ENCODE data around the gene PMPCA. TPM values are rescaled to one million over a fixed set of nuclear protein-coding genes. Genes with fewer than 3 reads are reported as not detected.

The PMPCA gene
- total RNA-seq, 1 donor from 2014 or later = 71.8 TPM

DNA sequence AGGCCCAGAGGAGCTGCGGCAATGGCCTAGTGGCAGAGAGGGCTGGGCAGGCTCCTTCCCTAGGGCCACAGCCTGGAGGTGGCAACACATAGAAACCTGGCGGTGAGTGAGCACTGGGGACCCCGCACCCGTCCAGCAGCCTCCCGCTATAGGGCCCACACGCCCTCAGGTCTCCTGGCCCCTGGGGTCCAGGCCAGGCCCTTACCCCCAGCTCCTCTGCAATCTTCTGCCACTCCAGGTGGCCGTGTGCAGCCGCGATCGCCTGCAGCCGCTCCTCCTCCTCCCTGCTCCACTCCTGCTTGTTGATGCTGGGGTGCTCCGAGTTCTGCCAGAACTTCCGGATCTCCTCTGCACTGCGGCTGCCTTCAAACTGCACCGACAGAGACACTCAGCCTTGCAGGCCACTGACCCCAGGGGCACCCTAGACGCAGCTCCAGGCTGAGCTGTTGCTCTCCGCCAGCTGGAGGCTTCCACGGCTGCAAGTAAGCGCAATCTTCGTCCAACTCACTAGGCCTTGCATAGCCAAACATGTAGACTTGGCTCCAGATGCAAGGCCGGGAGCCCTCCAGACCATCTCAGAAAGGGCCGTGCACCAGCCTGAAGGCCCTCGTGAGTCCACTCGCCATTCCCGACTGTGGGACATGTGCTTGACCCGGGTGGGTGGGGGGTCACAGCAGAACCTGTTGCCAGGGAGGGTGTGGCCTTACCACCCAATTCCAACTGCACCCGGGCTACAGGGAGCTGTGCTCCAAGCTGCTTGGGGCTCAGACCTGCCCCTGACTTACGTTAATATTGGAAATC lies 18.5 kb upstream of the PMPCA start:
- intact Hi-C loops (cut with DNase I) = no loop called here
- ATAC-seq (no peak), DNase-seq (ENCODE audit: missing footprints) (no peak)

DNA sequence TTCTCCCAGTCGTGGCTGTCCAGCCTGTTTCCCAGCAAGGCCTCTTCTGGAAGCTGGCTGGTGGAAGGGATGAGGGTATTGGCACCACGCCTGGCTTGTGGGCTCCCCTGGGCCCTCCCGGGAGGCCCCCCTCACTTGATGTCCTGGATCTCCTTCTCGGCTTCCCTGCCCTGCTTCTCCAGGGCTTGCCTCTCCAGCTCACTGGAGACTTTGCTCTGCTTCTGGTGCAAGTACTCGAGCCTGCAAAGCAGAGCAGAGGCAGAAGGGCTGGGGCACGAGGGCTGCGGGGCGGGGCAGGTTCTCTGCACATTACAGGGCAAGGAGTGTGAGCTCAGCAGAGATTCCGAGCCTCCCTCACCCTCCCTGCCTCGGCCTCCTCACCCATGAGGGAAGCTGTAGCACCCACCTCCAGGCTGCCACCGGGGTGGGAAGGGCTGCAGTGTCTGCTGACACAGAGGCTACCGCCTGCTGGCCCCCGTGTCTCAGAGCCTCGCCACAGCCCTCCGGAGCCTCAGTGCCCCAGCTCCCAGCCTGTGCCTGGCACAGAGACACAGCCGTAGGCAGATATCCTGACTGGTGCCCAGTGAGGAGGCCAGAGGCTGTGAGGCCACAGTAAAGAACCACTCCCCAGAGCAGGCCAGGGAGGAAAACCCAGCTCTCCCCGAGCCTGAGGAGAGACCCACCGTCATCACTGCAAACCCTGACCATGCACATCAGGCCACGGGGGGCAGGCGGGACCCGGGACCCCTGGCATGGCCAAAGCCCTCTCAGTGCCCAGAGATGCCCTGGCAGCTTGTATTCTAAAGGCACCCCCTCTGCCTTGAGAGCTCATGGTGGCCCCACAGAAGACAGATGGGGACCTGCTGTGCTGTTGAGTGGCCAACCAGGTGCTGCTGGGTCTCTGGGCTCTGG lies 17.7 kb upstream of the PMPCA start:
- intact Hi-C loops (cut with DNase I) = no loop called here
- ATAC-seq (no peak), DNase-seq (ENCODE audit: missing footprints) (no peak)

DNA sequence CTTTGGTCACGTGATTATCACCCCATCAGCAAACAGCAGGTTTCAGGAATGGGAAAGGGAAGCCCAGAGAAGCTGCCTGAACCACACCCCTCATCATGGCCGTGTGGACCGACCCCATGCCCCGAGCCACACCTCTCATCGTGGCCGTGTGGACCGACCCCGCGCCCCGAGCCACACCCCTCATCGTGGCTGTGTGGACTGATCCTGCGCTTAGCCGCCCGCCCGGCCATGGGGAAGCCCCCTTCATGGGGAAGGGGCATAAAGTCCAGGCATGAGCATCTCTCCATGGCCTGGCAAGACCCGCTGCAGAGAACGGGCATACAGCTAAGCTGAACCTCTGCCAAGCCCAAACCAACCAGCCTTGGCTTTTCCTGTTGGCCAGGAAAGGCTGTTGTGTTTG lies 16.9 kb upstream of the PMPCA start:
- ATAC-seq (no peak), DNase-seq (ENCODE audit: missing footprints) (no peak)
- intact Hi-C loops (cut with DNase I) = no loop called here

DNA sequence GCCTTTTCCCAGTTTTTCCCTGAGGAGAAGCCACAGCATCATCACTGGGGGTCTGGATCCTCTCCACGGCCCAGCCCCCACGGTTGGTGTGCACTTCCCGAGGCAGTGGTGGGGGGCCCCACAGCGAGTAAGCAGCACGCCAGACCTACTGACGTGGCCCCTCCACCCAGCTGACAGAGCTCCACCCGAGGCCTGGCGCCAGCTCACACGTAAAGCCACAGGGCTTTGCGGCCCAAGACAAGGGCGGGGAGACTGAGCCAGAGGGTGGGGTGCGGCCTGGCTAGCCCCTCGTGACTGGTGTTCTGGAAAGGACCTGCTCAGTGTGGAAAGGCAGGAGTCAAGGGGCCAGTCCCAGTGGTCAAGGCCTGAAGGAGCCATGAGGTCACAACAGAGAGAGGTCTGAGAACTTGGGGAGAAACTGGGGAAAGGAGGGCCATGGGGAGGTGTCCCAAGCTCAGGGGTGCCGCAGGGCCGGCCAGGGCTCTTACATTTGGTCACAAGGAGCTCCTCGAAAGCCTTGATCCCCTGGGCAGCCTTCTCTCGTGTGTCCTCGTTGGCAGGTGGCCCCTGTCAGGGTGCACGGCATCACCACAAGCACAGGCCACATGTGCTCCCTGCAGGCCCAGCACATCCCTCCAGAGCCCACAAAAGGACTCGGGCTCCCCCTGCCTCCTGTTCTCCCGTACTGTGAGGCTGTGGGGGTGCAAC lies 16.0 kb upstream of the PMPCA start:
- intact Hi-C loops (cut with DNase I) = no loop called here
- DNase-seq (ENCODE audit: missing footprints) (no peak), ATAC-seq (no peak)

DNA sequence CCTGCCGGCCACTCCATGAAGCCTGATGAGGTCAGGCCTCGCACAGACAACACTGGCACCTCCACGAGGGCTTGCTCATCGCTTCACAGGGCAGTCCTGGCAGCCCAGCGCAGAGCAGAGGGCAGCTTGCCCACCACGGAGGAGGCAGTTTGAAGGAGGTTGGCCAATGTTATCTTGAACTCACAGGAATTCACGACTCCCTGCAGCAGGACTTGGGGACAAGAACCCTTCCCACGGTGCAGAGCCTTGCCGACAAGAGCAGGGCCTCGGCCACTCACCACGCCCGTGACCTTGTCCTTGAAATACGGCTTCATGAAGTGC lies 15.5 kb upstream of the PMPCA start:
- intact Hi-C loops (cut with DNase I) = no loop called here
- no peak for DNase-seq (ENCODE audit: missing footprints)

DNA sequence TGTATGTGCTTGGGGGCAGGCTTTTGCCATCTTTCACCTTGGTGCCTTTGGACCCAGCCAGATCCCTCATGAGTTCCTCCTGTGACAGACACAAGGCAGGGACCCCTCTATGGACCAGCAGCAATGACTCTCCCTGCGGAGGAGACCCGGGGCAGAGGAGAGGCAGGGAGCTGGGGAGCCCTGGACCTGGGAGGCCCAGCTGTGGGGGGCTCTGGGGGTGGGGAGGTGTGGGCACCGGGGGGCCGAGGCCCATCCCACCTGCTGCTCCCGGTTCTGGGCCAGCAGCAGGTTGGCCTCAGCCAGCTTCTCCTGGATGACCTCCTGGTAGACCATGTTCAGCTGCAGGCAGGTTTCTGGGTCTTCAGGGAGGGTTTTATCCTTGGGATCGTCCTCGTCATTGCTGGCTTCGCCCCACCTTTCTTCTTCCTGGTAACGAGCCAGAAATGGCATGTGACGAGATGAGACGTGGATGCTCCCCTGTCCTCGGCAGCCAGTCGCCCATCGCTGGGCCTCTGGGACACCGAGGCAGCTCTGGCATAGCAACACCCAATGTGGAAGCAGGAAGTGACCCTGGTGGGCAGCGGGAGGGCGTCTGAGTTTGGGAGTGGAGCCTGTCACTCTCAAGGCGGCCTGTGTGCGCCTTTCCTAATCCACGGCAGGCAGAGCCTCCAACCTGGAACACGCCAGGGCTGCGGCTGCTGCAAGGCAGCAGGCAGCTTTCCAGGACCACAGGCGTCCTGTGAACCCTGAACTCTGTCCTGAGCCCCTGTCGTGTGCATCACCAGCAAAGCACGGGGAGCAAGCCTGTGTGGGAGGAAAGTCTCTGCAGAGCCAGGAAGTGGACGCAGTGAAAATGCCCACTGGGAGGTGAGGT lies 14.9 kb upstream of the PMPCA start:
- DNase-seq (ENCODE audit: missing footprints) = no peak
- no peak for ATAC-seq
- intact Hi-C loops (cut with DNase I) = no loop called here

More for the DNA sequence above, 15.5 kb upstream of the PMPCA start:
- no peak for ATAC-seq

DNA sequence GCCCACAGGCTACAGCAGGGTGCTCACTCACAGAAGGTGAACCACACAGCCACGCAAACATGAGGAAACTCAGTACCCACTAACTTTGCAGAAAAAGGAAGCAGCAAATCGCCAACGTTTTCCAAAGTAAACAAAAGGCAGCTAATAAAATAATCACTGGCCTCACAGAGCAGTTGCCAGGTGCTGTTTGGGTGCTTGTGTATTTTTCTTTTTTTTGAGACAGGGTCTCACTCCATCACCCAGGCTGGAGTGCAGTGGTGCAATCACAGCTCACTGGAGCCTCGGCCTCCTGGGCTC lies 14.3 kb upstream of the PMPCA start:
- DNase-seq (ENCODE audit: missing footprints) (no peak), ATAC-seq (no peak)
- intact Hi-C loops (cut with DNase I) = no loop called here

DNA sequence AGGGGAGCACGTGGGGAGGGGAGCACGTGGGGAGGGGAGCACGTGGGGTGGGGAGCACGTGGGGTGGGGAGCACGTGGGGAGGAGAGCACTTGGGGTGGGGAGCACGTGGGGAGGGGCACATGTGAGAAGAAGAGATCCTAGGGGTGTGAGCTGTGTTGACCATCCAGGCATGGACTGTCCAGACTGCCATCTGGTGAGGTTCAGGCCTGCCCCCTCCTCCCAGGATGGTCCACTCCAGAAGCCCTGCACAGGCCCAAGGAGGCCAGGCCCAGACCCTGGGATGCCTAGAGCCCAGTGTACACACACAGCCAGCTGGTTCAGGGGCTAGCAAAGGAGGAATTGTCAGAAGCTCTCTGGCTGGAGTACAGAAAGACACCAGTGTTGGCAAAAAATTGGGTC lies 12.8 kb upstream of the PMPCA start:
- intact Hi-C loops (cut with DNase I) = no loop called here
- ATAC-seq = no peak
- DNase-seq (ENCODE audit: missing footprints) = no peak

DNA sequence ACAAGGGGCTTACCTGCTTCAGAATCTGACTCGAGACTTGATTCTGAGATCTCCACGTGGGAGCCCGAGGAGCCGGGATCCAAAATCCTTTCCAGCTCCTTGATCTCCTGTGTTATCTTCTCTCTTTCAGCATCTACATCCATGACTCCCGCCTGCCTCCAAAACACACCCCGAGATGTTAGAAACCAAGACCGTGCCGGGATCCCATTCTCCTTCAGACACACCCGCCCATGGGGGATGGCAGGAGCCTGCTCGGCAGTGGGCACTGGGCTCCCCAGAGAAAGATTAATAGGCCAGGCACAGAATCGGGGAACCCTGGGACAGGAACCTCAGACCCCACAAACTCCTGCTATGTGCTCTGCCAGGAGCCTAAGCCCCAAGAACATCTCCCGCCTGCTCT lies 12.2 kb upstream of the PMPCA start:
- intact Hi-C loops (cut with DNase I) = no loop called here
- no peak for ATAC-seq
- DNase-seq (ENCODE audit: missing footprints) = no peak

DNA sequence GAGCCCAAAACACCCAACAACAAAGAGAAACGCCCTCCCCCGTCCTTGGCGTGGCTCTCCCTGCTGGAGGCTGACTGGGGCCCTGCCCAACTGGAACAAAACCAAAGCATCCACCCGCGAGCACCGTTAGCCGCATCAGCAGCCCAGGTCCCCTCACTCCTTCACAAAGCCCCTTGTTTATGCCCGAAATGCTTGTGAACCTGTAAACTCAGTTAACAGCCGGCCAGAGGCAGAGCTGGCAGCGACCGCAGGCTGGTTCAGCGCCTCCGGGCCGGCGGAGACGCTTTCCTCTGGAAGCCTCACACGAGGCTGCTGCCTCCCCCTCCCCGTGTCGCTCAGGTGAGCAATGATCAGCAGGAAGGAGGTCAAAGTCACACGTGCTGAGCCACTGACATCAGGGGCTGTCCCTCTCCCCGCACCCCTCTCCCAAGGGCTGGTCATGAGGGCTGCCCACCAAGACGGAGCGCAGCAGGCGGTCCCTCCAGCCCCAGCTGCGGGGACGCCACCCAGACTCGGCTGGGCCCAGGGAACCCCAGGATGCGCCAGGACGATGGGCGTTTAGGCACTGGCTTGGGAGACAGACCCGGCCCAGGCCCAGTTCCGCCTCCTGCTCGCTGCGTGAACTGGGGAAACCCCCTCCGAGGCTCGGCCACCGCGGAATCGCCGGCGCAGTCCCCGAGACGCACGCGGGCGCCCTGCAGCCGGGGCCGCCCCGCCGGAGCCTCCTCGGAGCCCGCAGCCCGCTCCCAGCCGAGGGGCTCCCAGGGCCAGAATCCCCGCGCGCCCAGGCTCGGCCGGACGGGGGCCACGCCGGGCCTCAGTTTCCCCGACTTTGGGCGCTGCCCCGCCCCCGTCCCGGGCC lies 11.1 kb upstream of the PMPCA start:
- ATAC-seq (no peak), DNase-seq (ENCODE audit: missing footprints) (no peak)
- intact Hi-C loops (cut with DNase I) = loop anchor here (1.0 to 5.0 kb wide), 3 partner anchors 60 to 157 kb away; no protein-coding TSS in a partner anchor

DNA sequence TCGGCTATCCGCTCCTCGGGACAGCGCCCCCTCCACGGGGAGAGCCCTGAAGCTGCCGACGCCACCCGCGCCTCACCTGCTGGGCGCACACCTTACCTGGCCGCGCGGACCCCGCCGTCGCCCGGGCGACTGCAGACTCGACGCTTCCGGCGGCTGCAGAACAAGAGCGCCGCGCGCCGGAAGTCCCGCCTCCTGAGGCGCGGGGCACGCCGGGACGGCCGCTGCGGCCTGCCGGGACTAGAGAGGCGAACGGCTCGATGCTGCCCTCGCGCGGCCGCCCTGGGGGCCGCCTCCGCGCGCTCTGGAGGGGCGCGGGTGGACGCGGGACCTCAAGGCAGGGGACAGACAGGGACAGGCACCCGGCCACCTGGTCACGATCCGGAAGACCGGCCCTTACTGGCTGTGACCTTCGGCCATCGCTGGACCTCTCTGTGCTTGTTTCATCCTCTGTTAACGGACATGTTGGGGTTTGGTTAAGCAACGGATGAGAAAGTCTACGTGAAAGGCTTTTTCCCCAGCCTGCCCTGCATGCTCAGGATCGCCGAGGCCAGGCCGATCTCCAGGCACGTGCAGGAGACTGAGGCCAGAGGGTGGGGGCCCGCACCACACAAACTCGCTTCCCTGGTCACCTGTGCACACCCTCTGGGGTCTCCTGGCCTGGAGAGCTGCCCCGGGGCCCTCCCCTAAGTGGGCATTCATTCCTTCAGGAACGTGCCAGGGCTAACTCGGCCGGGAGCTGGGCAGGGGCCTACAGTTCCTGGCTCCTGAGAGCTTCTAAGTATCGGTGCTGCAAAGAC lies 10.2 kb upstream of the PMPCA start, which contains the start of gene SNAPC4:
SNAPC4 (minus strand) TSS at position 133 of the 797 bp plus-strand sequence. CDS start 1,742 bp downstream, outside the sequence.
- ATAC-seq (peak; percentile 91), DNase-seq (ENCODE audit: missing footprints) (peak; percentile 96)
- intact Hi-C loops (cut with DNase I) = loop anchor here (1.0 to 5.0 kb wide), 3 partner anchors 61 to 158 kb away; no protein-coding TSS in a partner anchor

DNA sequence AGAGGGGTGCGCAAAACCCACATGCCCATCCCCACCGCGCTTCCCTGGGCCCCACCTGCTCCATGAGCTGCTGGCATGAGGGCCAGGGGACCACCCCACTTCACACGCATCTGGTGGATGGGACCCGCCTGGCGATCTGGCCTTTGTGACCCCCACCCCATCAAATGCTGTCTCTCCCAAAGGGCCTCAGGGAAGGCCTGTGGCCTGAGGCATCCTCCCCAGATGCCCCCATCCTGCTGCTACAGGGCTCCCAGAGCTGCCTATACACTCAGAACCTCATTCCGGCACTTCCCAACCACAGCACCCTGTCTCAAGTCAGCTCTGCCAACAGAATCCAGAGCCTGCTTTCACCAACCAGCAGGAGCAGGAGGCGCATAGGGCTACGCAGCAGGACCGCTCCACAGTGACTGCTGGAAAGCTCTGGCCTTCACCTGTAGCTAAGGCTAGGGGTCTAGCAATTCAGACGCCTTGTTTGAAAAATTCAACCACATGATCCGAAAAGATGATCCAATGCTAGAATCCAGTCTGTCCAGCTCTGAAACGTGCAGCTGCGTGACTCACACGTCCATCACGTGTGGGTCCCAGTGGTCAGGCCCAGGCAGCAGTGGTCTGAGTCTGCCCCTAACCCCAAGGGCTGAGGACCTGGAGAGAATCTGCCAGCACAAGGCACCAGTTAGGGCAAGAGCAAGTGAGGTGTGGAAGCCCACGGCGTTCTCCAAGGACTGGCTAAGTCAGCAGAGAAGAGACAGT lies 9.1 kb upstream of the PMPCA start:
- ATAC-seq (no peak), DNase-seq (ENCODE audit: missing footprints) (no peak)
- intact Hi-C loops (cut with DNase I) = loop anchor here (5.0 kb wide), 1 partner anchor 159 kb away; no protein-coding TSS in a partner anchor

DNA sequence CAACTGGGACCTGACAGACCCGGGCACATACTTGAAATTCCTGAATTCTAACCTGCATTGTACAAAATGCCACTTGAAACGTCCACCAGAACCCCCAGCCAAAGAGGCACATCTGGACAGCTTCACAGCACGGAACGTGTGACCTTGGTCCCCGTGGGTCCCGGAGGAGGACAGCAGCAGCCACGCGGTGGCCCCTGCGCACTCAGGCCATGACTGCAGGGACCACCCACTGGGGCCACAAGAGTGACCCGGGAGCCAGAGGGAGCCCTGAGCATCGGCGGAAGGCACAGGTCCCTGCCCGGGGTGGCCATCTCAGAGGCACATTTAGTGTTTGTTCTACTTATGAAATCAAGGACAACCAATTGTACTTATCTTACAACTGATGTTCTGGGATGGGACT lies 8.4 kb upstream of the PMPCA start:
- ATAC-seq = no peak
- intact Hi-C loops (cut with DNase I) = loop anchor here (5.0 kb wide), 1 partner anchor 160 kb away; no protein-coding TSS in a partner anchor
- no peak for DNase-seq (ENCODE audit: missing footprints)

DNA sequence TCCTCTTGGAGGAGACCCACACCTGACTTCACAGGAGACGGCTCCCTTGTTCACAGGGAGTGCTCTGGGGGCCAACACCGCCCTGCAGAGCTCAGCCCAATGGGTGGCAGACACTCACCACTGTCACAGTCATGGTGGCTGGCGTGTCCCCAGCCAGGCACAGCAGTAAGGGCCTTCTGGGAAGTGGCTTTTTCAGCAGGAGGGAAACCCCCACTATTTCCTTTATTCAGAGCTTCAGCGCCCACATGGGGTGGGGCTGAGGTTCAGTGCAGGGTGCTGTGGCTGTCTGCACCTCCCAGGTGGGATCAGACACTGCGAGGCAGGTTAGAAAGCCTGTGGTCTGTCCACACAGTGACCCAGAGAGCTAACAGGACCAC lies 6.9 kb upstream of the PMPCA start:
- no peak for ATAC-seq
- DNase-seq (ENCODE audit: missing footprints) = no peak
- intact Hi-C loops (cut with DNase I) = loop anchor here (5.0 kb wide), 1 partner anchor 161 kb away; no protein-coding TSS in a partner anchor

DNA sequence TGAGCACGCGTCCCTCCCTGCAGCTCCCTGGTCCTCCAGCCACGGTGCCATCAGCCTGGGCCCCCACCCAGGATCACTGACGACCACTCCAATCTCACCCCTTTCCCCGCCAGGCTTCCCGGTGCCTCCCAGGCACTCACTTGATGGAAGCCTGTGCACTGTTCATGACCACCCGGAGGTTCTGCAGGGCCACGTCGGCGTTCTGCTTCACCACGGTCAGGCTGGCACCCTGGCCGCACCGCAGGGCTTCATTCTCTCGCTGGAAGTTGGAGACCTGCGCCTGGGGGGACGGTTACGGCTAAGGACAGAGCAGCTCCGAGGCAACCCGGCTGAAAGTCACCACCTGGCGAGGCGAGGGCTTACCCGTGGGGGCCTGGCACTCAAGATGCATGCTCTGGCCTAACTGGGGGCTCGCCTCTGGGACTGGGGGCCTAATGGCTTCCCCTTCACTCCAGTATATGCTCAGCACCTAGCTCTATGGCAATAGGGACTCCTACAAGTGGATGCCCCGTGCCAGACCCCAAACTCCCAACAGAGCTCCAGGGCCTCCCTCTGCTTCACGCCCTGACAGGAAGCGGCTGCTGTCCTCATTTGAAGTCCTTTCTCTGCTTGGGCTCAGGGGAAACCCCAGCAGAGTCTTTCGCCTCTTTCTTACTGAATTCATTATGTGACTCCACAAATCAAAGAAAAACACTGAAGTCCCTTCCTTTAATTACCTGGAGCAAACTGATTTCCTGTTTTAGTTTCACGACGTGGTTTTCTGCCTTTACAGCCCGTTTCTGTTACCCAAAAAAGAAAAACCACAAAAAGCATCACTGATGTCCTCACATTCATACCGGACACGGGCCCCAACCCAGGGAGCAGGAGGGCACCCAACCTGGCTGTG lies 6.3 kb upstream of the PMPCA start:
- ATAC-seq (no peak), DNase-seq (ENCODE audit: missing footprints) (no peak)
- intact Hi-C loops (cut with DNase I) = loop anchor here (5.0 kb wide), 1 partner anchor 162 kb away; no protein-coding TSS in a partner anchor
